ENCODE results near the gene TIGIT.
"Not testable (repeated sequence)": the region's sequence is repeated elsewhere in the genome, so short reads cannot be mapped to it uniquely, and the experiment has no call there.

- TF ChIP-seq ELK1 (IDR thresholded peaks at IDR 0.05; ENCODE audit: low read depth, low read length); EZH2 (IDR thresholded peaks at IDR 0.05; ENCODE audit: borderline replicate concordance, control insufficient read depth, low read depth, low read length); CTCF (IDR thresholded peaks at IDR 0.05 in 2 of 3, conservative IDR thresholded peaks at IDR 0.05 in 1 of 3; ENCODE audit: control insufficient read depth in 2 of 3, extremely low read depth in 1 of 3, insufficient read depth in 1 of 3, low read depth in 3 of 3, low read length in 3 of 3); DPF2 (IDR thresholded peaks at IDR 0.05); ZNF207 (IDR thresholded peaks at IDR 0.05; ENCODE audit: borderline replicate concordance): not testable (repeated sequence)
These were observed 17.0 kb upstream of the TIGIT start for GRCh38 chr3:114276856-114277255.

Measured in GM12878 (cell line).